NT2/D1 (cell line): Measurements from ENCODE around the gene MAP7D3.

ENCODE experiments used
- YY1 ChIP-seq: IDR thresholded peaks from 2 replicates; pipeline ENCODE4 v1.6.1; 2011; ENCODE audit not compliant: insufficient read length, insufficient read depth
- ZNF274 ChIP-seq: IDR thresholded peaks from 2 replicates; pipeline ENCODE4 v1.6.1; 2011; ENCODE audit warnings: mild to moderate bottlenecking, low read depth, low read length

DNA sequence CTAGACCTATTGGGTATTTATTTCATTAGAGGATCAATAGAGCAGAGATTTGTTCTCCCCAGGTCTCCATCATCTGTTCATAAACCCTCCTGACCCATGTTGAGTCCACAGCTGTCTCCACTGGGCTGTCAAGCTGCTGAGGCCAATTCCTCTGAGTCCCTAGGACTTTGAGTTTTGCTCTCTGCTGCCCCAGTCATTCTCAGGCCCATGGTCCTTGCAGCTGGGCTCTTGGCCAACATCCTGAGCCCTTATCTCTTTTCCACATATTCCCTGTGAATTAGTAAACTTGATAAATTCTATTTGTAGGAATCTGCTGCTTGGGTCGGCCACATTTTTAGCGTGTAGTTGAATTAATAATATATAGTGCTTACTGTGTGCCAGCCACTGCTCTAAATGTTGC, 62.0 kb downstream of the MAP7D3 start:
- no peak for TF ChIP-seq ZNF274
- TF ChIP-seq YY1 = no peak
